SK-N-SH (cell line): ENCODE results near the gene SBF2. TPM values are rescaled to one million over a fixed set of nuclear protein-coding genes. Genes with fewer than 3 reads are reported as not detected.

Source experiments
- CTCF ChIA-PET: fragments of 300-600, 350-600 bp; formaldehyde crosslinking; extraction: SDS; loops from one replicate; lab custom pipeline; 2021; lab: Yijun Ruan, JAX
- POLR2A ChIA-PET: fragments of 350-600 bp; sonication (Branson Sonifier 250); formaldehyde crosslinking; extraction: SDS; loops from one replicate; lab custom pipeline; 2020; ENCODE audit warnings: antibody characterized with exemption, inconsistent platforms; lab: Yijun Ruan, JAX
- DNase-seq: peaks from one replicate; pipeline ENCODE4 v3.0.0; 2012
- H2AFZ ChIP-seq: fragments of 200-600 bp; sonication (generic); 2 replicates; pipeline ENCODE4 v1.8.1; 2016; ENCODE audit warnings: antibody characterized with exemption, mild to moderate bottlenecking, low read depth
- H3F3A ChIP-seq: fragments of 200-600 bp; sonication (generic); replicated peaks from 2 replicates; pipeline ENCODE3; 2016; ENCODE audit warnings: antibody characterized with exemption, mild to moderate bottlenecking; ENCODE audit not compliant: insufficient read depth
- H3K27ac ChIP-seq, 2 experiments: fragments of 200-500 bp in 1 of 2; fragments of 200-600 bp in 1 of 2; sonication (Bioruptor generic) in 1 of 2; sonication (generic), shearing (Covaris generic) in 1 of 2; 2 replicates each; pipeline versions ENCODE4 v1.5.1 to v1.6.1; 2014 to 2016; ENCODE audit warnings: low read depth in 2 of 2, inconsistent platforms in 1 of 2, low read length in 1 of 2, mild to moderate bottlenecking in 1 of 2, mixed read lengths in 1 of 2
- H3K27me3 ChIP-seq: fragments of 200-600 bp; sonication (generic), shearing (Covaris generic); 2 replicates; pipeline ENCODE4 v1.6.1; 2016; ENCODE audit warnings: mixed run types; ENCODE audit not compliant: insufficient read depth
- H3K36me3 ChIP-seq, 2 experiments: fragments of 200-500 bp in 1 of 2; fragments of 200-600 bp in 1 of 2; sonication (Bioruptor generic) in 1 of 2; sonication (generic) in 1 of 2; replicated peaks in 1 of 2; 2 replicates each; pipeline versions ENCODE3 to v1.5.1; 2014 to 2016; ENCODE audit warnings: low read length in 1 of 2, mild to moderate bottlenecking in 1 of 2; ENCODE audit not compliant: insufficient read depth in 2 of 2, control insufficient read depth in 1 of 2
- H3K4me1 ChIP-seq, 2 experiments: fragments of 200-500 bp in 1 of 2; fragments of 200-600 bp in 1 of 2; sonication (Bioruptor generic) in 1 of 2; sonication (generic), shearing (Covaris generic) in 1 of 2; 2 replicates each; pipeline versions ENCODE4 v1.5.1 to v1.6.1; 2014 to 2016; ENCODE audit warnings: low read depth in 1 of 2, low read length in 1 of 2, mixed run types in 1 of 2; ENCODE audit not compliant: insufficient read depth in 2 of 2, control insufficient read depth in 1 of 2
- H3K4me2 ChIP-seq: fragments of 200-600 bp; sonication (generic), shearing (Covaris generic); 2 replicates; pipeline ENCODE4 v1.6.1; 2017; ENCODE audit warnings: mixed run types
- H3K4me3 ChIP-seq, 2 experiments: fragments of 200-500 bp in 1 of 2; fragments of 200-600 bp in 1 of 2; sonication (Bioruptor generic) in 1 of 2; sonication (generic), shearing (Covaris generic) in 1 of 2; 2 replicates each; pipeline versions ENCODE4 v1.5.1 to v1.8.1; 2014 to 2016; ENCODE audit warnings: low read depth in 2 of 2, inconsistent platforms in 1 of 2, low read length in 1 of 2, mild to moderate bottlenecking in 1 of 2, mixed read lengths in 1 of 2, moderate library complexity in 1 of 2
- H3K79me2 ChIP-seq: fragments of 200-600 bp; sonication (generic); 2 replicates; pipeline ENCODE4 v1.8.1; 2017; ENCODE audit warnings: mild to moderate bottlenecking; ENCODE audit not compliant: insufficient read depth
- H3K9ac ChIP-seq: fragments of 200-600 bp; sonication (generic); 2 replicates; pipeline ENCODE4 v1.6.1; 2017; ENCODE audit warnings: mixed run types
- H3K9me2 ChIP-seq: fragments of 200-600 bp; sonication (generic); 2 replicates; pipeline ENCODE4 v1.6.1; 2017; ENCODE audit warnings: mixed run types
- H3K9me3 ChIP-seq: fragments of 200-600 bp; sonication (generic); 2 replicates; pipeline ENCODE4 v1.6.1; 2017; ENCODE audit warnings: mixed run types, mild to moderate bottlenecking, moderate library complexity
- H4K20me1 ChIP-seq: fragments of 200-600 bp; sonication (generic); 2 replicates; pipeline ENCODE4 v1.6.1; 2017; ENCODE audit warnings: mild to moderate bottlenecking, mixed run types; ENCODE audit not compliant: insufficient read depth
- CHD2 ChIP-seq: fragments of 150-350 bp; IDR thresholded peaks from 2 replicates; pipeline ENCODE4 v1.6.1; 2018; ENCODE audit warnings: low read length; ENCODE audit not compliant: partially characterized antibody
- EP300 ChIP-seq, 2 experiments: IDR thresholded peaks; 2 replicates each; pipeline versions ENCODE4 v1.4.0 to v1.6.1; 2012; ENCODE audit warnings: borderline replicate concordance in 1 of 2, low read depth in 1 of 2, low read length in 1 of 2
- FOXJ3 ChIP-seq: sonication (generic); formaldehyde crosslinking; IDR thresholded peaks from 2 replicates; pipeline ENCODE4 v1.5.1; 2020; ENCODE audit warnings: mild to moderate bottlenecking, missing genetic modification reagents
- GABPA ChIP-seq: IDR thresholded peaks from 2 replicates; pipeline ENCODE4 v1.4.0; 2012; ENCODE audit warnings: low read depth, mild to moderate bottlenecking
- JUND ChIP-seq: IDR thresholded peaks from 2 replicates; pipeline ENCODE4 v1.4.0; 2012
- MEF2A ChIP-seq: IDR thresholded peaks from 2 replicates; pipeline ENCODE4 v1.4.0; 2012; ENCODE audit warnings: low read depth, borderline replicate concordance
- NRF1 ChIP-seq: IDR thresholded peaks from 2 replicates; pipeline ENCODE4 v1.6.1; 2012; ENCODE audit warnings: low read depth, mild to moderate bottlenecking, low read length
- POLR2AphosphoS5 ChIP-seq: IDR thresholded peaks from 2 replicates; pipeline ENCODE4 v1.6.1; 2012; ENCODE audit warnings: low read depth, low read length
- RXRA ChIP-seq: IDR thresholded peaks from 2 replicates; pipeline ENCODE4 v1.4.0; 2012; ENCODE audit warnings: low read depth, mild to moderate bottlenecking, borderline replicate concordance
- SMC3 ChIP-seq: IDR thresholded peaks from 2 replicates; pipeline ENCODE4 v1.6.1; 2012; ENCODE audit warnings: low read depth, low read length, improper control_type of control experiment
- USF1 ChIP-seq: IDR thresholded peaks from 2 replicates; pipeline ENCODE4 v1.4.0; 2012; ENCODE audit warnings: low read depth, borderline replicate concordance
- ZBTB33 ChIP-seq: IDR thresholded peaks from 2 replicates; pipeline ENCODE4 v1.4.0; 2012; ENCODE audit warnings: low read depth, borderline replicate concordance
- WGBS: methylation state at CpG from one replicate; pipeline ENCODE4 v1.1.6; 2017; ENCODE audit warnings: low lambda C conversion rate; 5-methylcytosine and 5-hydroxymethylcytosine counted together
- polyA plus RNA-seq, 3 experiments: library from polyadenylated mRNA; depleted of rRNA; stranded (reverse); fragments of >200 nt; gene quantifications; 2 replicates each; pipeline ENCODE4 v1.2.3, GENCODE V29; 2012
- TF ChIP-seq, protein P1 (sequence below): fragments of 200-600 bp; sonication (generic); IDR thresholded peaks from 2 replicates; pipeline ENCODE4 v1.6.1; 2017; ENCODE audit warnings: antibody characterized with exemption, mild to moderate bottlenecking, moderate library complexity
- TF ChIP-seq, protein P2 (sequence below): fragments of 150-350 bp; IDR thresholded peaks from 2 replicates; pipeline ENCODE4 v1.6.1; 2016; ENCODE audit warnings: mild to moderate bottlenecking, low read depth, low read length
- TF ChIP-seq, protein P3 (sequence below): IDR thresholded peaks from 2 replicates; pipeline ENCODE4 v1.4.0; 2012; ENCODE audit warnings: low read depth

The SBF2 gene
- polyA plus RNA-seq, 1 of the 3 experiments (the other 2 are of a cell fraction), result 23.0 TPM

- no peaks in the 10 kb centered on the region for H3K9me2 ChIP-seq
- no peak overlapping the region for H2AFZ ChIP-seq
- no peaks in the 10 kb centered on the region for H3K4me1 ChIP-seq
- WGBS, result 96% methylated on average over 4 of the region's 4 CpGs
- TF ChIP-seq RXRA, result no peak
- TF ChIP-seq ZBTB33, result no peak
- no peak for TF ChIP-seq USF1
- no peak for TF ChIP-seq FOXJ3 (CRISPR knock-in tag)
- no peak for TF ChIP-seq CHD2
- no peak for TF ChIP-seq SMC3
- TF ChIP-seq MEF2A, result no peak
- TF ChIP-seq NRF1, result no peak
- TF ChIP-seq, protein P1, sequence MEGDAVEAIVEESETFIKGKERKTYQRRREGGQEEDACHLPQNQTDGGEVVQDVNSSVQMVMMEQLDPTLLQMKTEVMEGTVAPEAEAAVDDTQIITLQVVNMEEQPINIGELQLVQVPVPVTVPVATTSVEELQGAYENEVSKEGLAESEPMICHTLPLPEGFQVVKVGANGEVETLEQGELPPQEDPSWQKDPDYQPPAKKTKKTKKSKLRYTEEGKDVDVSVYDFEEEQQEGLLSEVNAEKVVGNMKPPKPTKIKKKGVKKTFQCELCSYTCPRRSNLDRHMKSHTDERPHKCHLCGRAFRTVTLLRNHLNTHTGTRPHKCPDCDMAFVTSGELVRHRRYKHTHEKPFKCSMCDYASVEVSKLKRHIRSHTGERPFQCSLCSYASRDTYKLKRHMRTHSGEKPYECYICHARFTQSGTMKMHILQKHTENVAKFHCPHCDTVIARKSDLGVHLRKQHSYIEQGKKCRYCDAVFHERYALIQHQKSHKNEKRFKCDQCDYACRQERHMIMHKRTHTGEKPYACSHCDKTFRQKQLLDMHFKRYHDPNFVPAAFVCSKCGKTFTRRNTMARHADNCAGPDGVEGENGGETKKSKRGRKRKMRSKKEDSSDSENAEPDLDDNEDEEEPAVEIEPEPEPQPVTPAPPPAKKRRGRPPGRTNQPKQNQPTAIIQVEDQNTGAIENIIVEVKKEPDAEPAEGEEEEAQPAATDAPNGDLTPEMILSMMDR, result no peak
- TF ChIP-seq, protein P2, sequence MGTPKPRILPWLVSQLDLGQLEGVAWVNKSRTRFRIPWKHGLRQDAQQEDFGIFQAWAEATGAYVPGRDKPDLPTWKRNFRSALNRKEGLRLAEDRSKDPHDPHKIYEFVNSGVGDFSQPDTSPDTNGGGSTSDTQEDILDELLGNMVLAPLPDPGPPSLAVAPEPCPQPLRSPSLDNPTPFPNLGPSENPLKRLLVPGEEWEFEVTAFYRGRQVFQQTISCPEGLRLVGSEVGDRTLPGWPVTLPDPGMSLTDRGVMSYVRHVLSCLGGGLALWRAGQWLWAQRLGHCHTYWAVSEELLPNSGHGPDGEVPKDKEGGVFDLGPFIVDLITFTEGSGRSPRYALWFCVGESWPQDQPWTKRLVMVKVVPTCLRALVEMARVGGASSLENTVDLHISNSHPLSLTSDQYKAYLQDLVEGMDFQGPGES, result no peak
- no peak for TF ChIP-seq EP300 (IDR thresholded peaks at IDR 0.05; ENCODE audit: borderline replicate concordance in 1 of 2, low read depth in 1 of 2, low read length in 1 of 2)
- TF ChIP-seq POLR2AphosphoS5, result no peak
- TF ChIP-seq GABPA, result no peak
- no peak for TF ChIP-seq JUND
- TF ChIP-seq, protein P3, sequence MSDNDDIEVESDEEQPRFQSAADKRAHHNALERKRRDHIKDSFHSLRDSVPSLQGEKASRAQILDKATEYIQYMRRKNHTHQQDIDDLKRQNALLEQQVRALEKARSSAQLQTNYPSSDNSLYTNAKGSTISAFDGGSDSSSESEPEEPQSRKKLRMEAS, result no peak
- CTCF ChIA-PET, result interaction anchor here (2.9 kb wide), 1 partner anchor 9 kb away, joined by 15 read pairs; no protein-coding TSS in a partner anchor
- no peak overlapping the region for H3K9ac ChIP-seq
- no peaks in the 10 kb centered on the region for H3K27me3 ChIP-seq
- H3K9me3 ChIP-seq, result no peaks in the 10 kb centered on the region
- H3K27ac ChIP-seq, result no peak overlapping the region
- no peak for DNase-seq
- H3F3A ChIP-seq, result no peaks in the 10 kb centered on the region
- H4K20me1 ChIP-seq, result no peaks in the 10 kb centered on the region
- no peaks in the 10 kb centered on the region; the same call in 1 of the 2 replicates for H3K79me2 ChIP-seq
- H3K36me3 ChIP-seq, result peaks cover 29 to 66% of the 10 kb centered on the region in 2 experiments
- POLR2A ChIA-PET, result no interaction called here
- H3K4me2 ChIP-seq, result no peak overlapping the region
- H3K4me3 ChIP-seq, result no peak overlapping the region
Measured at GRCh38 chr11:9739123-9739900, 554.7 kb downstream of the SBF2 start.
